ENCODE results near the gene GATAD2B. TPM values are rescaled to one million over a fixed set of nuclear protein-coding genes. Genes with fewer than 3 reads are reported as not detected.

GATAD2B gene
- total and polyA plus RNA-seq, 5 experiments from 2014 or later: 4.4 to 120 (median 5.3) TPM

DNA sequence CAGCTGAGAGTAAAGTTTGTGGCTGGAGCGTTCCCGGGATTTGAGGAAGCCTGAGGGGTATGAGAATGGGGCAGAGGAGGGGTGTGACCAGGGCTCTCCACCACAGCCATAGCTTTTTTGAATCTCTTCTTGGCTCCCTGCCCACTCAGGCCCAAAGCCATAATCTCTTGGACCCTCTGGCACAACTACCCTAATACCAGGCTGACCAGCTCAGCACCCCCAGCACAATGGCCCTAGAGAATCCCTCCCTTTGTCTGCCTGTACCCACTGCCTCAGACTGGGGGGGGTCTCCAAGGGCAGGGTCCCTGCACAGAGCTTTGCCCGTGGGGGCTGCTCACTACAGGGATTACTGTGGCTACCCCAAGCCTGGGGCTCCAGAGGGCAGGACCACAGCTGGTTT is 16.2 kb upstream of the GATAD2B start:
- Mint-ChIP-seq H3K36me3 (peaks cover 0 to 87% (median 27%) of the 10 kb centered on the region in 3 donors), H3K27me3 (no peaks in the 10 kb centered on the region), H3K9me3 (no peaks in the 10 kb centered on the region), H3K27ac (peak overlapping the region in 2 of 10 donors; percentile 4 to 79), H3K4me3 (peak overlapping the region in 1 of 10 donors; percentile 54), H3K4me1 (peaks cover 23 to 42% (median 30%) of the 10 kb centered on the region in 4 donors)
- POLR2A ChIA-PET: interaction anchor here (1.3 to 14.0 kb wide), 3 partner anchors 10 to 23 kb away, joined by 4 to 315 read pairs (median 11); partner anchors contain the start of genes CREB3L4, CRTC2, GATAD2B and SLC39A1
- DNase-seq (no peak), ATAC-seq (no peak)

DNA sequence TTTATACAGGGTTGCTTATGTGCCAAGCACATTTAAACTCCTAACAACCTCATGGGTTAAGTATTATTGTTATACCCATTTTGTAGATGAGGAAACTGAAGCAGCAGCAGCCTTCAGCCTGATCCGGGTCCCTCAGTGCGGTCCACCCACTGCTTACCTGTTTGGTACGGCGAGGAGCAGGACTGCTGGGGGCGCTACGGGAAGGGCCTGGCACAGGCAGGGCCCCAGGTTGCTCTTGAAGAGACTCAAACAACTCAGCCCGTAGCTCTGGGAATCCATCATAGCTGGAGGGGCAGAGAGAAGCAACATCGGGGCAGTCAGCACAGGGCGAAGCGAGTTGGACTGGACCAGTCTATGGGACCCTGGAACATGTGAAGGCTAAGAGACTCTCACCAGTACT is 14.6 kb upstream of the GATAD2B start:
- no peak overlapping the region for H3K4me3 Mint-ChIP-seq
- H3K9me3 Mint-ChIP-seq: no peaks in the 10 kb centered on the region
- DNase-seq (no peak), ATAC-seq (no peak)
- peaks cover 0 to 87% (median 25%) of the 10 kb centered on the region in 3 donors for H3K36me3 Mint-ChIP-seq
- POLR2A ChIA-PET: interaction anchor here (1.4 to 14.0 kb wide), 3 partner anchors 8 to 25 kb away, joined by 5 to 315 read pairs (median 5); partner anchors contain the start of genes CREB3L4, CRTC2, GATAD2B and SLC39A1
- H3K27me3 Mint-ChIP-seq: no peaks in the 10 kb centered on the region
- H3K27ac Mint-ChIP-seq: peak overlapping the region in 1 of 10 donors; percentile 65
- peaks cover 10 to 26% (median 16%) of the 10 kb centered on the region in 4 donors for H3K4me1 Mint-ChIP-seq

DNA sequence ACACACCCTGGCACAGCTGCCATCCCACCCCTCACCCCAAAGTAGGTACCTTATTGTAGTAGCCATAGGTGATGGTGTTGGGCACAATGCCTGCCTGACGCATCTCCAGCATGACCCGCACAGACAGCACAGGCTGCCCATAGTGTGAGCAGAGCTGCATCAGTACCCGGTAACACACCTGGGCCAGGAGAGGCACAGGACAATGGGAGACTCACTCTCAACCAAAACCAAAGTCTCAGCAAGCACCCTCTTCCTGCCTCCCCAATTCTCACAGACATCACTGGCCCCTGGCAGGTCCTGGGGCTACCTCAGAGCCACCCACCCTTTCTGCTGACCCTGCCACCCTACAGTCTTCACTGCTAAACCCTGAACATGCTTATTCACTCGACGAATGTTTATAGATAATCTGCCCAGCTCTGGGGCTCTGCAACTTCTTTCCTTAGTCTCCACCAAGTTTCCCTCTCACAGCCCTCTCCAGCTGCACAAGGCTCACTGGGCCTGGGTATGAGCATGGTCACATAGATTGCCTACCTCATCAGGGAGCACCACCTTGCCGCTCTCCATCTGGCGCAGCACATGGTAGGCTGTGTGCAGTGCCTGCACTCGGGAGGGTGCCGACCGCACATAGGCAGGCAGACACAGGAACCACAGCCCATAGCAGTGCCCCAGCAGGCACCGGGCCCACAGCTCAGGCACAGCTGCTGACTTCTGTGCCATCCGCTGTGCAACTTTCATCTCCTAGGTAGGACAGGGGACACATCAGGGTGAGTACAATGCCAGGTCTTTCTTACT is 13.4 kb upstream of the GATAD2B start:
- DNase-seq (no peak), ATAC-seq (no peak)
- Mint-ChIP-seq H3K4me1 (peaks cover 7 to 22% (median 13%) of the 10 kb centered on the region in 4 donors), H3K9me3 (no peaks in the 10 kb centered on the region), H3K27me3 (no peaks in the 10 kb centered on the region), H3K4me3 (no peak overlapping the region), H3K27ac (peak overlapping the region in 6 of 10 donors; percentile 15 to 47 (median 34)), H3K36me3 (peaks cover 0 to 90% (median 22%) of the 10 kb centered on the region in 3 donors)
- POLR2A ChIA-PET: interaction anchor here (1.4 kb wide), 1 partner anchor 9 kb away, joined by 5 read pairs; no protein-coding TSS in a partner anchor

DNA sequence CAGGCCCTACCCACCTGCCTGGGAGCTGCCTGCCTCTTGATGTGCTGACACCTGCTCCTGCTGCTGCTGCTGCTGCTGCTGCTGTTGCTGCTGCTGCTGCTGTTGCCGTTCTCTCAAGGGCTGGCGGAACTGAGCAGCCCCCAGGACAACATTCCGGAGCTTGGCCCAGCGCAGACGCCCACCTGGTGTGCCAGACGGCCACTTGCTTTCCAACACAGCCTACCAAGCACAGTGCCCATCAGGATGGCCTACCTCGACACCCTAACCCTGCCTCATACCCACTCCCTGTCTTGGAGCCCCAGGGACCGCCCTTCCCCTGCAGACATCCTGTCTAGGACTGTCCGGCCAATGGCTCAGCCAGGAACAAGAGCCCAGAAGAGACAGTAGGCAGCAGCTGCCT is 12.0 kb upstream of the GATAD2B start:
- ATAC-seq (no peak), DNase-seq (no peak)
- POLR2A ChIA-PET: interaction anchor here (1.3 to 1.5 kb wide), 2 partner anchors 10 to 11 kb away, joined by 6 read pairs; partner anchors contain the start of gene GATAD2B
- no peaks in the 10 kb centered on the region for H3K9me3 Mint-ChIP-seq
- peaks cover 0 to 10% (median 4%) of the 10 kb centered on the region in 4 donors for H3K4me1 Mint-ChIP-seq
- no peak overlapping the region for H3K4me3 Mint-ChIP-seq
- peaks cover 0 to 89% (median 20%) of the 10 kb centered on the region in 3 donors for H3K36me3 Mint-ChIP-seq
- H3K27me3 Mint-ChIP-seq: no peaks in the 10 kb centered on the region
- peak overlapping the region in 5 of 10 donors; percentile 34 to 65 (median 41) for H3K27ac Mint-ChIP-seq

DNA sequence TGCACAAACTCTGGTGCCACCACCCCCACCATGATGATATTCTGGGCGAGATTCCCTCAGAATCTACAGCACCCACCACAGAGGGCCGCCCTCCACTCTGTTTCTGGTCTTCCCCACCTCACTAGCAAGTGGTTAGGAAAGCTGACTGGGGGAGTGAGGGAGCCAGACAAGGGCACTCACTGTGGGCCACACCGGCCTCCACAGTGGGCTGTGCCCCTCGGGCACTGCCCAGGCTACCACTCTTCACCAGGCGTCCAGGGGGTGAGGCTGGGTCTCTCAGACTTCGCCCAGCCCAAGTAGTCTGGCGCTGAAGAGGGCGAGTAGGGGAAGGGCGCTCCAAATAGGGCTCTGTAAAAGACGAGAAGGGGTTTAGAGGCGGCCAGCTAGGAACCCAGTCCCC is 11.2 kb upstream of the GATAD2B start:
- H3K9me3 Mint-ChIP-seq: no peaks in the 10 kb centered on the region
- peak overlapping the region in 3 of 10 donors; percentile 11 to 48 (median 29) for H3K27ac Mint-ChIP-seq
- no peaks in the 10 kb centered on the region for H3K27me3 Mint-ChIP-seq
- no peak for DNase-seq
- H3K4me1 Mint-ChIP-seq: peaks cover 3 to 9% (median 4%) of the 10 kb centered on the region in 4 donors
- no peak for ATAC-seq
- H3K4me3 Mint-ChIP-seq: no peak overlapping the region
- H3K36me3 Mint-ChIP-seq: peaks cover 0 to 86% (median 17%) of the 10 kb centered on the region in 3 donors
- POLR2A ChIA-PET: interaction anchor here (0.6 to 2.2 kb wide), 5 partner anchors 10 to 151 kb away, joined by 3 to 6 read pairs (median 6); partner anchors contain the start of gene GATAD2B

DNA sequence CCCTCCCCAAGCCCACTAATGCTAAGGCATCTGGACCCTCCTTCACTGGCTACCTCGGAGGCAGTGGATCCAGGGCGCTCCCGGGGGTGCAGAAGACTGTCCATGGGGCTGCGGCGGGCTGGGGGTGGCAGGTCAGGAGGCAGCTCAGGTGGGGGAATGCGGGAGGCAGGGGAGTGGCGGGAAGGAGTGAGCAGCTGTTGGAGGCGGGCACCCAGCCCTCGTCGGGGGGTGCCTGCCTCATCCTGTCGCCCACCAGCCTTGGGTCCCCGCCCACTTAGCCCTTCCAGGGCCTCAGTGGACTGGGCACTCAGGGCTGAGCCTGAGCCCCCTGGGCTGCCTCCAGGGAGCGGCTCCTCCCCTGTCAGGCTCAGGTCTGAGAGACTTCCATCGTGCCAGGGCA is 10.7 kb upstream of the GATAD2B start:
- H3K4me1 Mint-ChIP-seq: peaks cover 8 to 9% (median 8%) of the 10 kb centered on the region in 4 donors
- POLR2A ChIA-PET: interaction anchor here (1.7 to 2.2 kb wide), 2 partner anchors 11 to 48 kb away, joined by 3 to 6 read pairs; no protein-coding TSS in a partner anchor

DNA sequence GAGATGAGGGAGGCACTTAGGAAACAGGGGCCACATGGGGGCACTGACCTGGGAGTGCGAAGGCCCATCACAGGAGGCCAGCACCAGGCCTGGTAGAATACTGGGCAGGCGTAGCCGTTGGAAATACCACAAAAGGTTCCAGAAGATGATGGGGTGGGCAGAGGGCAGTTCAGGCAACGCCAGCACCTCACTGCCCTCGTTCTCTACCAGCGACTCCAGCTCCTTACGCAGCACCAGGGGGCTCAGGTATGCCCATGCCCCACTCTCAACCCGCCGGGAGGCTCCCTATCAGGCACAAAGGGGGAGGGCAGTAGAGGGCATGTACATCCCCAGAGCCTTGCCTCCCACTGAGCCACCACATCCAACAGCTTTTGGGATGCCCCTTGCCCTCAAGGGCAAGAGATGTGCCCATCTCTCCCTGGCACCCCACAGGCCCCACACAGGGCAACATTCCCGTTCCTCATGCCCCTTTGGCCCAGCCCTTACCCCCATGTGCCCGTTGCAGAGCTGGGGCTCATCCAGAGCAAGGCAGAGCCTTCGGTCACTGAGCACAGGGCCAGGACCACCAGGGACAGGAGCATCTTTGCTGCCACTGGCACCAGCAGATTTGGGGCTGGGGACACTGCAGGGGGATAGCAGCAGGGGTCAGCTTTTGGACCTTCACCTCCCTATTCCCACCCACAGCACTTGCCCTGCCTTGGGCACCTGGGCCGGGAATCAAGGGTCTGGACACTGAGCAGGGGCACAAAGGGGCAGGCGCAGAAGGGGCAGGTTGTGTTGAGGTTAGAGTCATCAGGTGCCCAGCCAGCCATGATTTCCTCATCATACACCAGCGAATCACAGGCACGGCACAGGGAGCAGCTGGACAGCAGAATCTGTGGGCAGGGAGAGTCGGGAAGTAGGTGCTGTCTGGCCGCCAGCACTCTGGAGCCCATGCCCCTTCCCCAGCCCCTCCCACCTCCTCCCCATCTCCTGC is 9.7 kb upstream of the GATAD2B start:
- peaks cover 11 to 15% (median 12%) of the 10 kb centered on the region in 4 donors for H3K4me1 Mint-ChIP-seq
- H3K36me3 Mint-ChIP-seq: peaks cover 0 to 73% (median 12%) of the 10 kb centered on the region in 3 donors
- H3K27ac Mint-ChIP-seq: peak overlapping the region in 3 of 10 donors; percentile 59 to 67 (median 66)
- ATAC-seq (no peak), DNase-seq (no peak)
- no peaks in the 10 kb centered on the region for H3K27me3 Mint-ChIP-seq
- POLR2A ChIA-PET: interaction anchor here (1.7 to 2.2 kb wide), 2 partner anchors 12 to 47 kb away, joined by 3 to 6 read pairs; no protein-coding TSS in a partner anchor
- H3K4me3 Mint-ChIP-seq: no peak overlapping the region
- no peaks in the 10 kb centered on the region for H3K9me3 Mint-ChIP-seq

More for the DNA sequence above, 10.7 kb upstream of the GATAD2B start:
- DNase-seq: no peak
- H3K27ac Mint-ChIP-seq: peak overlapping the region in 1 of 10 donors; percentile 74
- H3K4me3 Mint-ChIP-seq: no peak overlapping the region
- H3K36me3 Mint-ChIP-seq: peaks cover 0 to 83% (median 14%) of the 10 kb centered on the region in 3 donors
- no peak for ATAC-seq
- no peaks in the 10 kb centered on the region for H3K27me3 Mint-ChIP-seq
- no peaks in the 10 kb centered on the region for H3K9me3 Mint-ChIP-seq

DNA sequence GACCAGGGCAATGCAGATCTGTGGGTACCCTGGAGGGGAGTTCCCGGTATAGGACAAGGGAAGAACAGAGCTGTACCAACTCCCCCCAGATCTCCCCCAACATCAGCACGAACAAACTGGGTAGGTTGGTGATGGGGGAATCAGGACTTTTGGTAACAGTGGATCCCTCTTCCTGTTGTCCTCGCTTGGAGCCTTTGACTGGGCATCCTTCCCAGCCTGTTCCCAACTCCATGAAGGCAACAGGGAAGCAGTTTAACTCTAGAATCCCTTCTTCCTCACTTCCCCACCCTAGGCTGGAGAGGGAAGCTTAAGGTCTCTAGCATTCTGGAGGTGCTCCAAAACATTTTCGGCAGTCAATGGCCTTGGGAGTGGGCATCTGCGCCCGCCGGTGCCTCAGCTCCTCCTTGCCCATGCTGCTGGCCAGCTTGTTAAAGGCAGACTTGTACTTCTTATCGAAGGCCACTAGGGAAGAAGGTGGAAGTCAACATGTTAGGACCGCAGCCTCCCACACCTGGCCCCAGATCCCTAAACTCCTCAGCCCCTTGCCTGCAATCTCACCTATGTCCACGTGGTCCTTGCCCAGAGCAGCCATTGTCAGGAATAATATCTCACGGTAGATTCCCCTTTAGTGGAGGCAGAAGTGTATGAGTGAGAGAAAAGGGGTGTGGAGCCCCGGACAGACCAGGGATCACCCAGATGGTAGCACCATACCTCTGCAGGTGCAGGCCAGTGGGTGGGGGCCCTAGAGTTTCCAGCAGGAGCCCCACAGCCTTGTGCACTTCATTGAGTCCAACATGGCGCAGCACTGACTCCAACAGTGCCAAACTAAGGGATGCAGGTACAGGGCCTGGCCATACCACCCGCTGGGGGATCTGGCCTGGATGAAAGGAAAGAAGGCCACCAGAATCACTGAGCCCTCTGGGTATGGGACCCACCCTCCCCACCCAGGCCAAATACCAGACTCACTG is 7.5 kb upstream of the GATAD2B start:
- Mint-ChIP-seq H3K4me1 (peaks cover 4 to 22% (median 12%) of the 10 kb centered on the region in 4 donors), H3K9me3 (no peaks in the 10 kb centered on the region), H3K27ac (peak overlapping the region in 3 of 10 donors; percentile 15 to 46 (median 23)), H3K36me3 (peaks cover 0 to 51% (median 2%) of the 10 kb centered on the region in 3 donors), H3K4me3 (no peak overlapping the region), H3K27me3 (no peaks in the 10 kb centered on the region)
- ATAC-seq (no peak), DNase-seq (no peak)
- POLR2A ChIA-PET: interaction anchor here (0.6 to 12.6 kb wide), 4 partner anchors 10 to 342 kb away, joined by 8 to 211 read pairs (median 10); partner anchors contain the start of genes DENND4B and RPS27

DNA sequence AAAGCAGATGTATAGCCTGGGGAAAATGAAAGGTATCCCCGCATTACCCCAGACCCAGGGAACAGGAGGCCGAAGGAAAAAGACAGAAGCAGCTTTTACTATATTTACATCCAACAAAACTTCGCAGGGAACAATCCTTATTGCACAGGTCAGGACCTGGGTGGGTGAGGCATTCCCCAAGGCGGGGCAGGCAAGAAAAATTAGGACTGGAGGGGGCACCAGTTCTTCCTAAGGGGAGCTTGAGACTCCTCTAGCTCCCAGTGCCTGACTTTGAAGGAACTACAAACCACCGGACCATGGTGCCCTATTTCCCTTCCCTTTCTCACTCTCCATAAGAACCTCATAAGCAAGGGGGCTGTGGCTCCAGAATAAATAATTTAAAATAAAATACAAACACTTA is 6.7 kb upstream of the GATAD2B start:
- no peak overlapping the region for H3K4me3 Mint-ChIP-seq
- H3K27me3 Mint-ChIP-seq: no peaks in the 10 kb centered on the region
- ATAC-seq (no peak), DNase-seq (no peak)
- peaks cover 0 to 43% (median under 1%) of the 10 kb centered on the region in 3 donors for H3K36me3 Mint-ChIP-seq
- H3K9me3 Mint-ChIP-seq: no peaks in the 10 kb centered on the region
- H3K27ac Mint-ChIP-seq: peak overlapping the region in 9 of 10 donors; percentile 15 to 84 (median 46)
- H3K4me1 Mint-ChIP-seq: peaks cover 5 to 22% (median 12%) of the 10 kb centered on the region in 4 donors
- POLR2A ChIA-PET: interaction anchor here (0.6 to 12.6 kb wide), 4 partner anchors 11 to 343 kb away, joined by 8 to 211 read pairs (median 10); partner anchors contain the start of genes DENND4B and RPS27

DNA sequence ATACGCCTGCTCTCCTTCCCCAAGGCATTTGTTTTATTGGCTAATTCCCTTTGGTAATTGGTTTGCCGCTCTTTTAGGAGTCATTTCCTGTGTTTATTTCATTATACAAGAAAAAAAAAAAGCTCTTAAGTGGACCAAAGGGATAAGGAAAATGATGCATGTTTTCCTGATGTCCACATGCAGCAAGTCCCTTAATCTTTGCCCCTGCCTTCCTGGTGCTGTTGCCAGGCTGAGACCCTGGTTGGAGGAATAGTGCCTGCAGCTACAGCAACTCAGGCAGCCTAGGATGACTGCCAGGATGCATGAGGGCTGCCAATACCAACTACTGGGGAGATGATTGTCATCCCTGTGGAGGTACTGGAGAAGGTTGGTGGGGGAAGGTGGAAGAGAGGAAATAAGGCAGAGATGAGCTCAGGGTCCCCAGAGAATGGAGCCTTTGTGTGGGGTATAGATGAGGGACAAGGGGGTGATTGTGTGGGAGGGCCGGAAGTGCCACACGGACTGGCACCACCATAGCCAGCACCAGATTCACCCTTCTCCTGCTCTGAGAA is 6.1 kb upstream of the GATAD2B start:
- Mint-ChIP-seq H3K4me3 (no peak overlapping the region), H3K9me3 (no peaks in the 10 kb centered on the region), H3K27ac (peak overlapping the region; percentile 44 to 89 (median 74)), H3K27me3 (no peaks in the 10 kb centered on the region), H3K36me3 (peaks cover 0 to 37% (median 0%) of the 10 kb centered on the region in 3 donors), H3K4me1 (peaks cover 8 to 26% (median 12%) of the 10 kb centered on the region in 4 donors)
- POLR2A ChIA-PET: interaction anchor here (1.9 to 12.6 kb wide), 3 partner anchors 11 to 62 kb away, joined by 8 to 211 read pairs (median 11); partner anchors contain the start of genes DENND4B and RPS27
- ATAC-seq (no peak), DNase-seq (no peak)
